ENCODE data around the gene MDM1.

GRCh38 chr12:68264158-68264855 is 67.9 kb downstream of the MDM1 start:
- TF ChIP-seq POLR2AphosphoS5 (IDR thresholded peaks at IDR 0.05) (no peak), CTCF (IDR thresholded peaks at IDR 0.05) (no peak)
